ENCODE data around the gene EVX2. TPM values are rescaled to one million over a fixed set of nuclear protein-coding genes. Genes with fewer than 3 reads are reported as not detected.

Gene EVX2
- total and polyA plus RNA-seq, 2 of the 13 experiments (the other 11 are each of a cell fraction or from before 2014, with no cell fraction given), result not detected

GRCh38 chr2:176071330-176072291 is 12.2 kb downstream of the EVX2 start:
- POLR2A ChIA-PET, result no interaction called here
- CTCF ChIA-PET (ENCODE audit: low intra/inter-chr PET ratio, low total read pairs), result no interaction called here
- in situ Hi-C loops (cut with HindIII; ENCODE audit: extremely low pct_ligation_motif_present, low pct_unique_long_range_greater_than_20kb), result no loop called here
- FAIRE-seq (no peak), ATAC-seq (no peak), DNase-seq (ENCODE audit: low spot score) (no peak)
- Histone ChIP-seq H3K27me3 (ENCODE audit: control insufficient read depth in 1 of 2, insufficient read depth in 2 of 2, low read length in 2 of 2) (peaks cover 20 to 98% of the 10 kb centered on the region in 2 experiments), H3K4me3 (replicated peaks in 1 of 3; ENCODE audit: insufficient read depth in 1 of 3, low read depth in 2 of 3, low read length in 3 of 3) (no peak overlapping the region), H2AFZ (ENCODE audit: low read length) (no peak overlapping the region), H3K9me3 (ENCODE audit: low read length) (no peaks in the 10 kb centered on the region), H3K4me2 (ENCODE audit: low read depth, low read length) (no peak overlapping the region), H3K9ac (ENCODE audit: insufficient read depth, low read depth, low read length) (no peak overlapping the region), H3K79me2 (ENCODE audit: insufficient read depth, low read length) (no peaks in the 10 kb centered on the region), H3K36me3 (replicated peaks in 1 of 2; ENCODE audit: control insufficient read depth in 1 of 2, insufficient read depth in 2 of 2, low read length in 2 of 2) (no peaks in the 10 kb centered on the region), H4K20me1 (ENCODE audit: insufficient read depth, low read length) (no peaks in the 10 kb centered on the region), H3K27ac (ENCODE audit: extremely low read length, insufficient read depth, low read length) (no peak overlapping the region), H3K4me1 (ENCODE audit: insufficient read depth, low read length) (no peaks in the 10 kb centered on the region)
- peak; percentile 73; the same call in 1 of the 2 replicates for TF ChIP-seq EZH2 (conservative IDR thresholded peaks at IDR 0.05; ENCODE audit: low read depth, low read length)
- no peak for TF ChIP-seq CBX2 (IDR thresholded peaks at IDR 0.05; ENCODE audit: low read depth, low read length)
- no peak for TF ChIP-seq CBX2 (CRISPR knock-in tag; IDR thresholded peaks at IDR 0.05; ENCODE audit: low read depth)
- WGBS (ENCODE audit: low lambda C conversion rate), result 46% methylated on average over 58 of the region's 58 CpGs
- no TSS peak for BruUV-seq (replicated peaks)
- intact Hi-C loops (cut with micrococcal nuclease; ENCODE audit: unreplicated experiment), result no loop called here

- no peak overlapping the region for H3K4me2 ChIP-seq (ENCODE audit: low read depth, low read length)
- no TSS peak for BruUV-seq (replicated peaks)
- no peak overlapping the region for H2AFZ ChIP-seq (ENCODE audit: low read length)
- H4K20me1 ChIP-seq (ENCODE audit: insufficient read depth, low read length), result no peaks in the 10 kb centered on the region
- 66% methylated on average over 27 of the region's 30 CpGs for WGBS (ENCODE audit: low lambda C conversion rate)
- TF ChIP-seq MAFK (conservative IDR thresholded peaks at IDR 0.05 in 1 of 2, IDR thresholded peaks at IDR 0.05 in 1 of 2; ENCODE audit: low read length in 2 of 2), result no peak
- peak; percentile 27; the same call in 1 of the 2 replicates for TF ChIP-seq EED (CRISPR knock-in tag; IDR thresholded peaks at IDR 0.05)
- no peak for TF ChIP-seq HNRNPL (IDR thresholded peaks at IDR 0.05; ENCODE audit: low read depth, low read length)
- no peak for TF ChIP-seq CENPBD1 (CRISPR knock-in tag; IDR thresholded peaks at IDR 0.05; ENCODE audit: borderline replicate concordance, low read depth)
- TF ChIP-seq KLF11 (CRISPR knock-in tag; IDR thresholded peaks at IDR 0.05), result no peak
- no peak for TF ChIP-seq NCOA1 (CRISPR knock-in tag; IDR thresholded peaks at IDR 0.05)
- TF ChIP-seq, protein P1, sequence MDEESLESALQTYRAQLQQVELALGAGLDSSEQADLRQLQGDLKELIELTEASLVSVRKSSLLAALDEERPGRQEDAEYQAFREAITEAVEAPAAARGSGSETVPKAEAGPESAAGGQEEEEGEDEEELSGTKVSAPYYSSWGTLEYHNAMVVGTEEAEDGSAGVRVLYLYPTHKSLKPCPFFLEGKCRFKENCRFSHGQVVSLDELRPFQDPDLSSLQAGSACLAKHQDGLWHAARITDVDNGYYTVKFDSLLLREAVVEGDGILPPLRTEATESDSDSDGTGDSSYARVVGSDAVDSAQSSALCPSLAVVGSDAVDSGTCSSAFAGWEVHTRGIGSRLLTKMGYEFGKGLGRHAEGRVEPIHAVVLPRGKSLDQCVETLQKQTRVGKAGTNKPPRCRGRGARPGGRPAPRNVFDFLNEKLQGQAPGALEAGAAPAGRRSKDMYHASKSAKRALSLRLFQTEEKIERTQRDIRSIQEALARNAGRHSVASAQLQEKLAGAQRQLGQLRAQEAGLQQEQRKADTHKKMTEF (CRISPR knock-in tag; IDR thresholded peaks at IDR 0.05), result no peak
- peaks cover 20 to 74% of the 10 kb centered on the region in 2 experiments for H3K27me3 ChIP-seq (ENCODE audit: control insufficient read depth in 1 of 2, insufficient read depth in 2 of 2, low read length in 2 of 2)
- H3K9me3 ChIP-seq (ENCODE audit: low read length), result no peaks in the 10 kb centered on the region
- POLR2A ChIA-PET, result no interaction called here
- DNase-seq (ENCODE audit: low spot score) (no peak), ATAC-seq (no peak), FAIRE-seq (no peak)
- in situ Hi-C loops (cut with HindIII; ENCODE audit: extremely low pct_ligation_motif_present, low pct_unique_long_range_greater_than_20kb), result no loop called here
- no peak overlapping the region for H3K4me3 ChIP-seq (replicated peaks in 1 of 3; ENCODE audit: insufficient read depth in 1 of 3, low read depth in 2 of 3, low read length in 3 of 3)
- CTCF ChIA-PET (ENCODE audit: low intra/inter-chr PET ratio, low total read pairs), result no interaction called here
- H3K36me3 ChIP-seq (replicated peaks in 1 of 2; ENCODE audit: control insufficient read depth in 1 of 2, insufficient read depth in 2 of 2, low read length in 2 of 2), result no peaks in the 10 kb centered on the region
- H3K4me1 ChIP-seq (ENCODE audit: insufficient read depth, low read length), result no peaks in the 10 kb centered on the region
- intact Hi-C loops (cut with micrococcal nuclease; ENCODE audit: unreplicated experiment), result no loop called here
- no peaks in the 10 kb centered on the region for H3K79me2 ChIP-seq (ENCODE audit: insufficient read depth, low read length)
- H3K9ac ChIP-seq (ENCODE audit: insufficient read depth, low read depth, low read length), result no peak overlapping the region
- no peak overlapping the region for H3K27ac ChIP-seq (ENCODE audit: extremely low read length, insufficient read depth, low read length)
These were observed 15.3 kb downstream of the EVX2 start for GRCh38 chr2:176068419-176068832.

Measured in HepG2 (cell line).